Caco-2 (cell line): ENCODE results near the gene NEIL3. TPM values are rescaled to one million over a fixed set of nuclear protein-coding genes. Genes with fewer than 3 reads are reported as not detected.

Experiments used
- BruUV-seq: library from RNA; stranded (reverse); fragments of 400-500 nt; replicated peaks from 2 replicates; lab custom pipeline; 2021; lab: Mats Ljungman, UMichigan
- CTCF ChIA-PET: fragments of 300-600 bp; sonication (Branson Sonifier 250); formaldehyde crosslinking; loops from one replicate; lab custom pipeline; 2022; ENCODE audit warnings: antibody characterized with exemption; lab: Charles Lee
- POLR2A ChIA-PET: fragments of 300-600 bp; sonication (Branson Sonifier 250); formaldehyde crosslinking; loops from one replicate; lab custom pipeline; 2022; ENCODE audit warnings: antibody characterized with exemption; lab: Charles Lee
- DNase-seq, 2 experiments: peaks; one replicate each; pipeline versions ENCODE4 v3.0.0 to v3.0.0-alpha.2; 2020 to 2022
- H3K27me3 ChIP-seq: replicated peaks from 2 replicates; pipeline ENCODE4 v1.6.0; 2011; ENCODE audit warnings: low read length; ENCODE audit not compliant: control insufficient read depth, insufficient read depth
- H3K36me3 ChIP-seq: 2 replicates; pipeline ENCODE4 v1.5.1; 2011; ENCODE audit warnings: low read length; ENCODE audit not compliant: control insufficient read depth, insufficient read depth
- H3K4me1 ChIP-seq: fragments of 250-450 bp; sonication (Bioruptor Pico); 2 replicates; pipeline ENCODE4 v1.5.1; 2020; ENCODE audit warnings: mild to moderate bottlenecking
- H3K4me3 ChIP-seq: 2 replicates; pipeline ENCODE4 v1.5.1; 2011; ENCODE audit warnings: low read depth, mild to moderate bottlenecking, control low read depth, low read length
- H3K9me3 ChIP-seq: fragments of 250-450 bp; sonication (Bioruptor Pico); 2 replicates; pipeline ENCODE4 v1.5.1; 2020; ENCODE audit warnings: mild to moderate bottlenecking, moderate library complexity
- H3K27ac Mint-ChIP-seq: one replicate; pipeline ENCODE4 v1.8.0; 2022; ENCODE audit warnings: mixed read lengths; ENCODE audit not compliant: unreplicated experiment
- H3K27me3 Mint-ChIP-seq: one replicate; pipeline ENCODE4 v1.8.0; 2022; ENCODE audit warnings: mixed read lengths; ENCODE audit not compliant: insufficient read depth, unreplicated experiment
- H3K36me3 Mint-ChIP-seq: one replicate; pipeline ENCODE4 v1.8.0; 2022; ENCODE audit warnings: mild to moderate bottlenecking, mixed read lengths; ENCODE audit not compliant: insufficient read depth, unreplicated experiment
- H3K4me1 Mint-ChIP-seq: one replicate; pipeline ENCODE4 v1.8.0; 2022; ENCODE audit warnings: low read depth, mixed read lengths; ENCODE audit not compliant: unreplicated experiment
- H3K4me3 Mint-ChIP-seq: one replicate; pipeline ENCODE4 v1.8.0; 2022; ENCODE audit warnings: mild to moderate bottlenecking, moderate library complexity, mixed read lengths; ENCODE audit not compliant: unreplicated experiment
- H3K9me3 Mint-ChIP-seq: one replicate; pipeline ENCODE4 v1.8.0; 2022; ENCODE audit warnings: mixed read lengths; ENCODE audit not compliant: unreplicated experiment
- CTCF ChIP-seq, 2 experiments: fragments of 200-600 bp in 1 of 2; IDR thresholded peaks; 1 replicate in 1 of 2; 2 replicates in 1 of 2; pipeline versions ENCODE4 v1.5.1 to v1.8.0; 2011 to 2022; ENCODE audit warnings: antibody characterized with exemption in 1 of 2, control low read depth in 1 of 2, inconsistent platforms in 1 of 2, low read depth in 1 of 2, low read length in 1 of 2, mild to moderate bottlenecking in 1 of 2, moderate library complexity in 1 of 2; ENCODE audit not compliant: insufficient read depth in 1 of 2, severe bottlenecking in 1 of 2, unreplicated experiment in 1 of 2
- intact Hi-C: fragments of 100-400 bp; cut with micrococcal nuclease; formaldehyde crosslinking; loops from one replicate; pipeline ENCODE4 v1.10.0; 2022; ENCODE audit not compliant: unreplicated experiment
- total RNA-seq: library from RNA; stranded (reverse); gene quantifications from 2 replicates; pipeline ENCODE4 v1.2.3, GENCODE V29; 2022

NEIL3 gene
- total RNA-seq, 1 experiment from 2014 or later, result 8.0 TPM

GRCh38 chr4:177410566-177410965, 100.9 kb downstream of the NEIL3 start:
- Mint-ChIP-seq H3K9me3 (peaks cover 22% of the 10 kb centered on the region), H3K4me3 (no peak overlapping the region), H3K4me1 (peaks cover 10% of the 10 kb centered on the region), H3K36me3 (no peaks in the 10 kb centered on the region), H3K27me3 (no peaks in the 10 kb centered on the region), H3K27ac (no peak overlapping the region)
- H3K27me3 ChIP-seq, result no peaks in the 10 kb centered on the region
- no peak for TF ChIP-seq CTCF (IDR thresholded peaks at IDR 0.05; ENCODE audit: insufficient read depth in 1 of 2, low read depth in 1 of 2, low read length in 1 of 2, severe bottlenecking in 1 of 2, unreplicated experiment in 1 of 2)
- peaks cover 7% of the 10 kb centered on the region; the same call in 1 of the 2 replicates for H3K4me1 ChIP-seq
- DNase-seq, result peak; percentile 44 to 46
- H3K9me3 ChIP-seq, result no peaks in the 10 kb centered on the region
- POLR2A ChIA-PET, result interaction anchor here (1.3 kb wide), 1 partner anchor 32 kb away, joined by 7 read pairs; the partner anchor contains the start of gene AGA
- H3K36me3 ChIP-seq, result no peaks in the 10 kb centered on the region
- no TSS peak for BruUV-seq
- intact Hi-C loops, result loop anchor here (1.0 to 2.0 kb wide), 2 partner anchors 16 to 32 kb away; partner anchors contain the start of gene AGA
- CTCF ChIA-PET, result no interaction called here
- no peak overlapping the region for H3K4me3 ChIP-seq

- TF ChIP-seq CTCF (IDR thresholded peaks at IDR 0.05; ENCODE audit: insufficient read depth in 1 of 2, low read depth in 1 of 2, low read length in 1 of 2, severe bottlenecking in 1 of 2, unreplicated experiment in 1 of 2), result no peak
- Histone ChIP-seq H3K9me3 (no peaks in the 10 kb centered on the region), H3K4me1 (peaks cover 7% of the 10 kb centered on the region; the same call in 1 of the 2 replicates), H3K36me3 (no peaks in the 10 kb centered on the region), H3K27me3 (no peaks in the 10 kb centered on the region), H3K4me3 (no peak overlapping the region)
- no peak for DNase-seq
- ChIA-PET POLR2A (no interaction called here), CTCF (no interaction called here)
- H3K36me3 Mint-ChIP-seq, result no peaks in the 10 kb centered on the region
- H3K4me1 Mint-ChIP-seq, result peaks cover 10% of the 10 kb centered on the region
- H3K9me3 Mint-ChIP-seq, result peaks cover 22% of the 10 kb centered on the region
- intact Hi-C loops, result loop anchor here (2.0 kb wide), 1 partner anchor 15 kb away; no protein-coding TSS in a partner anchor
- H3K4me3 Mint-ChIP-seq, result no peak overlapping the region
- H3K27ac Mint-ChIP-seq, result no peak overlapping the region
- no peaks in the 10 kb centered on the region for H3K27me3 Mint-ChIP-seq
- BruUV-seq, result no TSS peak
These were observed 102.3 kb downstream of the NEIL3 start for GRCh38 chr4:177411996-177412395.

Other genes starting within 250 kb of the NEIL3 start
- 25.2 and 35.4 TPM in 2 replicates for gene AGA, start 132.6 kb downstream of the NEIL3 start, total RNA-seq